Measurements from ENCODE around the gene CAMK2D. TPM values are rescaled to one million over a fixed set of nuclear protein-coding genes. Genes with fewer than 3 reads are reported as not detected.

The CAMK2D gene
- total and polyA plus RNA-seq, 8 donors: 4.0 to 23.1 (median 9.8) TPM

DNA sequence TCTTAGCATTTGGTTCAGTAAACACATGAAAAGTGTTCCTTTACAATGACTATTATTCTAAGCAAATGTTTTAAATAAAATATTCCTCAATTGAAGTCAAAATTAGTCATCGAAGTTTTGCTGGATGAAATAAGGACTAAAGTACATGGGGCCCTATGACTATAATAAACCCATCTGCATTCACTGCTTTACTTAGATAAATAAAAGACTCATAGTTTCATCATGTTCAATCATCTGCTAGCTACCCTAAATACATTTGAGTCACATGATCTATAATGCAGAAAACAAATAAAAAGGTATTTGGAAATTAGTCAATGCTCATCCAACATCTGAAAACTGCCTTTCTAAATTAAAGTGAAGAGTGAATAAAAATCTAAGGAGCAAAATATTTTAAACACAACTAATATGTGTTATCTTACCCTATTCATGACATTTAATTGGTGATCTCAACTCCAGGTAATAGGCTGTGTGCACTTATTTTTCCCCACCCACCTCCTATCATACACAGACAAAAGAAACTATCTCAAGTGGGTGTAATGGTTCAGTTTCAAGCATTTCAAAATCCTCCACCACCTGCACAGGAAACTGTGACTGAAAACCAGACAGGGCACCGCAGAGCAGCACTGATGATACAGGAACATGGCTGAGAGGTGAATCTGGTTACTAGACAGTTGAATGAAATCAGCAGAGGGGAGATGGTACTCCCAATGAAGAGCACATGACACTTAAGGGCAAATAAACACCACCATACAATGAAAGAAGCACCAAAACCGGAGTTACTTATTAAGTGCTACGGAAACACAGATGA, 78.6 kb downstream of the CAMK2D start:
- Histone ChIP-seq H3K4me3 (no peak overlapping the region), H3K9me3 (no peaks in the 10 kb centered on the region), H3K36me3 (no peaks in the 10 kb centered on the region), H3K4me1 (peaks cover 0 to 14% (median 12%) of the 10 kb centered on the region in 3 donors), H3K27ac (no peak overlapping the region), H3K27me3 (no peaks in the 10 kb centered on the region)
- no peak for FAIRE-seq
- TF ChIP-seq, protein P1, sequence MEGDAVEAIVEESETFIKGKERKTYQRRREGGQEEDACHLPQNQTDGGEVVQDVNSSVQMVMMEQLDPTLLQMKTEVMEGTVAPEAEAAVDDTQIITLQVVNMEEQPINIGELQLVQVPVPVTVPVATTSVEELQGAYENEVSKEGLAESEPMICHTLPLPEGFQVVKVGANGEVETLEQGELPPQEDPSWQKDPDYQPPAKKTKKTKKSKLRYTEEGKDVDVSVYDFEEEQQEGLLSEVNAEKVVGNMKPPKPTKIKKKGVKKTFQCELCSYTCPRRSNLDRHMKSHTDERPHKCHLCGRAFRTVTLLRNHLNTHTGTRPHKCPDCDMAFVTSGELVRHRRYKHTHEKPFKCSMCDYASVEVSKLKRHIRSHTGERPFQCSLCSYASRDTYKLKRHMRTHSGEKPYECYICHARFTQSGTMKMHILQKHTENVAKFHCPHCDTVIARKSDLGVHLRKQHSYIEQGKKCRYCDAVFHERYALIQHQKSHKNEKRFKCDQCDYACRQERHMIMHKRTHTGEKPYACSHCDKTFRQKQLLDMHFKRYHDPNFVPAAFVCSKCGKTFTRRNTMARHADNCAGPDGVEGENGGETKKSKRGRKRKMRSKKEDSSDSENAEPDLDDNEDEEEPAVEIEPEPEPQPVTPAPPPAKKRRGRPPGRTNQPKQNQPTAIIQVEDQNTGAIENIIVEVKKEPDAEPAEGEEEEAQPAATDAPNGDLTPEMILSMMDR (IDR thresholded peaks at IDR 0.05): no peak
- ATAC-seq: no peak
- WGBS, 2 donors: 90 to 91% methylated on average over 4 of the region's 4 CpGs
- no peak for DNase-seq
- intact Hi-C loops (cut with DNase I): no loop called here

GRCh38 chr4:113678641-113679040, 82.9 kb downstream of the CAMK2D start:
- Histone ChIP-seq H3K9me3 (no peaks in the 10 kb centered on the region), H3K27ac (no peak overlapping the region), H3K27me3 (no peaks in the 10 kb centered on the region), H3K4me3 (no peak overlapping the region), H3K4me1 (peaks cover 0 to 5% (median 0%) of the 10 kb centered on the region in 3 donors), H3K36me3 (no peaks in the 10 kb centered on the region)
- FAIRE-seq: no peak
- TF ChIP-seq, protein P1 (IDR thresholded peaks at IDR 0.05): no peak
- intact Hi-C loops (cut with DNase I): no loop called here
- ATAC-seq: no peak
- DNase-seq: no peak

DNA sequence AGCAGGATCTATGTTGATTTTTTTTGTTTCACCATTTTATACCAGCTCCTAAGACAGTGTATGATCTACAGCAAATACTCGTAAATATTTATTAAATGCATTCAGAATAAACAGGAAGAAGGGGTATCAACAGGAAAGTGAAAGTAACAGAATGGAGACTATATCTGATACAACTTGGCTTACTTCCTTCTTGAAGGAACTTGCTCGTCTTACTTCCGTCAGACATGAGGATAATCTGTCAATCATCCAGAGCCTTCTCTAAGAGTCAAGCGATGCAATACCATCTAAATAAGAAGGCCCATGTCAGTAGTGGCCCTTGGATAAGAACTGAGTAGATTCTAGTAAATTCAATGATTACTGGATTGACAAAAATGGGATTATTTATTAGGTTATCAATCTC, 84.2 kb downstream of the CAMK2D start:
- no peaks in the 10 kb centered on the region for H3K36me3 ChIP-seq
- FAIRE-seq: no peak
- TF ChIP-seq, protein P1 (IDR thresholded peaks at IDR 0.05): no peak
- H3K4me1 ChIP-seq: peaks cover 0 to 5% (median 0%) of the 10 kb centered on the region in 3 donors
- no peak overlapping the region for H3K4me3 ChIP-seq
- intact Hi-C loops (cut with DNase I): no loop called here
- ATAC-seq: no peak
- H3K27ac ChIP-seq: no peak overlapping the region
- no peaks in the 10 kb centered on the region for H3K27me3 ChIP-seq
- no peaks in the 10 kb centered on the region for H3K9me3 ChIP-seq
- 81 to 83% methylated on average over 4 of the region's 4 CpGs for WGBS, 2 donors
- no peak for DNase-seq

DNA sequence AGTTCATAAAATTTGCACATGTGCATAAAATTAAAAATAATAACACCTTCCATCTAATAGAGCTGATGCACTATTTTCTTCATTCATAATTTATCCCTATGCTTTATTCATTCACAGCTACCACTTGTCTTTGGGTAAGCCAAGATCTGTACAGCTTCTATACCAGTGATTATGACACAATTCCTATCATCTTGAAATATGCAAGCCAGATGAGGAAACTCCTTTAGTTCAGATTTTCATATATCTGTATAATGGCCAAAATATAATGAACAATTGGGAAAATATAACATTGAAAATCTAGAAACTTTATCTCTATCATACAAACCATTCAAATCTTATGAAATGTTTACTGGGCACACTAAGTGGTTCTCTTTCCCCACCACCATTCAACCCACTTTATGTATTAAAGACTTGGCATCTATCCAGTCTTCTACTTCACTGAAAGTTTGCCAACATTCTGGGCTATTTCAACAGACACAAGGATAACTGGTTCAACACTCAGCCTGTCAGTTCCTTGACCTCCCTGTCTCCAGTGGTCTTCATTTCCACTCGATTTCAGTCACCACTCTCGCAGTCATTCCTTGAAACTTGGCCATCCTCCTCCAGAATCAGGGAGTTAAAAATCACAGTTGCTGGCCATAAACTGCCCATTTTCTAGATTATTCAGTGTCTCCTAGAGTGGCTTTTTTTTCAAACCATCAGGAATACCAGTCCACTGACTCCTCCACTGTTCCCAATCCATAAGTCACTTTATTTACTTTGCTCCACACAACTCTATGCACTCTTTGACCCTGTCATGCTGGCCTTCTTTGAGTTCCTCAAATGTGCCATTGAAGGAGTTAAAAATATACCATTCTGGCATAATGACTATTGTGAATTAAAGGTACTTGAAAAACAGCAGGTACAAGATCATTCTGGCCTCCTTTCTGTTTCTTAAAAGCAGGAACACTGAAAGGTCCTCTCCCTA, 85.5 kb downstream of the CAMK2D start:
- no peak for ATAC-seq
- intact Hi-C loops (cut with DNase I): no loop called here
- Histone ChIP-seq H3K27me3 (no peaks in the 10 kb centered on the region), H3K4me1 (peaks cover 0 to 5% (median 0%) of the 10 kb centered on the region in 3 donors), H3K4me3 (no peak overlapping the region), H3K27ac (no peak overlapping the region), H3K36me3 (no peaks in the 10 kb centered on the region), H3K9me3 (no peaks in the 10 kb centered on the region)
- no peak for DNase-seq
- WGBS, 2 donors: 83 to 84% methylated on average over 2 of the region's 2 CpGs
- TF ChIP-seq, protein P1 (IDR thresholded peaks at IDR 0.05): no peak
- no peak for FAIRE-seq
